Activated T-cell treated with anti-CD3 and anti-CD28 coated beads, Interleukin-2, amount 50 U/mL, for 72 hours (primary cell): Measurements from ENCODE around the gene MGAT3. TPM values are rescaled to one million over a fixed set of nuclear protein-coding genes. Genes with fewer than 3 reads are reported as not detected.

Source experiments
- ATAC-seq, 2 donors: fragments of 150-1000 bp; cut with Tn5 transposase; replicated peaks in 1 of 2; 2 replicates each; pipeline ENCODE4 v1.10.0; 2021; ENCODE audit warnings: moderate library complexity in 2 of 2, mild to moderate bottlenecking in 1 of 2
- DNase-seq, 2 donors: peaks; one replicate each; pipeline ENCODE4 v3.0.0; 2021 to 2022; ENCODE audit warnings: mixed read lengths in 1 of 2
- H3K27ac Mint-ChIP-seq: one replicate; pipeline ENCODE4 v1.8.0; 2022; ENCODE audit warnings: mild to moderate bottlenecking, moderate library complexity, mixed read lengths
- H3K27me3 Mint-ChIP-seq: one replicate; pipeline ENCODE4 v1.8.0; 2022; ENCODE audit warnings: low read depth, mixed read lengths
- H3K36me3 Mint-ChIP-seq, 2 donors: one replicate each; pipeline ENCODE4 v1.8.0; 2022; ENCODE audit warnings: mixed read lengths in 2 of 2, mild to moderate bottlenecking in 1 of 2; ENCODE audit not compliant: insufficient read depth in 2 of 2
- H3K4me1 Mint-ChIP-seq: one replicate; pipeline ENCODE4 v1.8.0; 2022; ENCODE audit warnings: low read depth, mixed read lengths
- H3K4me3 Mint-ChIP-seq, 2 donors: one replicate each; pipeline ENCODE4 v1.8.0; 2022; ENCODE audit warnings: mild to moderate bottlenecking in 2 of 2, mixed read lengths in 2 of 2, moderate library complexity in 2 of 2
- H3K9me3 Mint-ChIP-seq, 2 donors: one replicate each; pipeline ENCODE4 v1.8.0; 2022; ENCODE audit warnings: mixed read lengths in 2 of 2
- total RNA-seq, 2 donors: library from RNA; stranded (reverse); gene quantifications; one replicate each; pipeline ENCODE4 v1.2.3, GENCODE V29; 2022

The MGAT3 gene
- total RNA-seq, 2 donors from 2014 or later, result 1.2 to 2.6 TPM

GRCh38 chr22:39524753-39525657 lies 68.2 kb downstream of the MGAT3 start:
- Mint-ChIP-seq H3K27ac (peak overlapping the region; percentile 90), H3K9me3 (no peaks in the 10 kb centered on the region), H3K27me3 (no peaks in the 10 kb centered on the region), H3K36me3 (peaks cover 30 to 51% of the 10 kb centered on the region in 2 donors), H3K4me1 (peaks cover 84% of the 10 kb centered on the region), H3K4me3 (peak overlapping the region; percentile 7 to 64)
- DNase-seq (peak in 1 of 2 donors; percentile 23), ATAC-seq (peak in 1 of 2 donors; percentile 9)

GRCh38 chr22:39525658-39525975 lies 68.8 kb downstream of the MGAT3 start:
- peaks cover 90% of the 10 kb centered on the region for H3K4me1 Mint-ChIP-seq
- H3K4me3 Mint-ChIP-seq, result peak overlapping the region; percentile 28 to 29
- H3K36me3 Mint-ChIP-seq, result peaks cover 28 to 51% of the 10 kb centered on the region in 2 donors
- DNase-seq, result no peak
- peak overlapping the region; percentile 90 for H3K27ac Mint-ChIP-seq
- peak in 1 of 2 donors; percentile 4 for ATAC-seq
- no peaks in the 10 kb centered on the region for H3K9me3 Mint-ChIP-seq
- H3K27me3 Mint-ChIP-seq, result no peaks in the 10 kb centered on the region

DNA sequence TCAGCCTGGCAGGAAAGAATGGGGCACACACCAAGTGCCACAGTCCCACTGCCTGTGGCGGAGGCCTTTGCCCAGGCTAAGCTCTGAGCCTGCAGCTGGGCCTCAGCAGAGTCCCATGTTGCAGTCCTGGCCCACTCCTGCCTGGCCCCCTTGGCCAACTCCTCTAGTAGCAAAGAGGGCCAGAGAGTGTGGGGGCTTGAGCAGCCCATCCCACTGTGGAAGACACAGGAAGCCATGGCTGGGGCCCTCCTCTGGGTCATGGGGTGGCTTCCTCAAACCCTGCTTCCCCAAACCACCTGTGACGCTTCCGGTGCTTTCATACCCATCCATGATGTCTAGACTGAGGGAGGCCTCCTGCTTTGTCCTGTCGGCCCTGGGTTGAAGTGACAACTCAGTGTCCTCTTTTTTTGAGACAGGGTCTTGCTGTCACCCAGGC lies 69.9 kb downstream of the MGAT3 start:
- H3K36me3 Mint-ChIP-seq, result peaks cover 20 to 45% of the 10 kb centered on the region in 2 donors
- ATAC-seq, result peak; percentile 10 to 13
- H3K9me3 Mint-ChIP-seq, result no peaks in the 10 kb centered on the region
- peak overlapping the region in 1 of 2 donors; percentile 25 for H3K4me3 Mint-ChIP-seq
- H3K27me3 Mint-ChIP-seq, result no peaks in the 10 kb centered on the region
- peak; percentile 34 to 36 for DNase-seq
- peak overlapping the region; percentile 59 for H3K27ac Mint-ChIP-seq
- H3K4me1 Mint-ChIP-seq, result peaks cover 98% of the 10 kb centered on the region

DNA sequence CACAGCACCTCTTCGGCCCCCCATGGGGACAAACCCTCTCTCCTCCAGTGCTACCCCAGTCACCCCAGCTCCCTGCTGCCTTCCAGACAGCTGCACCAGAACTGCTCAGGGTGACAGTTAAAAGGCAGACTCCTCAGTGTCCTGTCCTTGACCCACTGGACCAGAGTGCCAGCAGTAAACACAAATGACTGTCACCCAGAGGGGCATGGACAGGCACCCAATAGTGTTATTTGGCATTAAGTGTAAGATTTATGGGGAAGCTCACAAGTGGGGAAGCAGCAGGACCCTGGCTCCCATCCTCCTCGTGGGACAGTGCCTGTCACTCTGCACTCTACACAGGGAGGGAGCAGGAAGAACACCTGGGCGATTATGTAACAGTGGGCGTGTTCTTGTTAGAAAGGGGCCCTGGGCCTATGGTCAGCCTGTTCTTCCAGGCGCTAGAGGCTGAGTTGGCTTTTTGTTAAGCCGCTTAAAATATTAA lies 70.7 kb downstream of the MGAT3 start:
- H3K27ac Mint-ChIP-seq, result peak overlapping the region; percentile 91
- H3K4me1 Mint-ChIP-seq, result peaks cover 94% of the 10 kb centered on the region
- no peaks in the 10 kb centered on the region for H3K27me3 Mint-ChIP-seq
- peaks cover 12 to 38% of the 10 kb centered on the region in 2 donors for H3K36me3 Mint-ChIP-seq
- H3K4me3 Mint-ChIP-seq, result peak overlapping the region; percentile 40 to 90
- H3K9me3 Mint-ChIP-seq, result no peaks in the 10 kb centered on the region
- DNase-seq (no peak), ATAC-seq (no peak)

- Mint-ChIP-seq H3K4me3 (peak overlapping the region; percentile 81 to 90), H3K4me1 (peaks cover 88% of the 10 kb centered on the region), H3K36me3 (peaks cover 9 to 31% of the 10 kb centered on the region in 2 donors), H3K27me3 (no peaks in the 10 kb centered on the region), H3K27ac (peak overlapping the region; percentile 79), H3K9me3 (no peaks in the 10 kb centered on the region)
- DNase-seq (peak in 1 of 2 donors; percentile 16), ATAC-seq (no peak)
These were observed 71.4 kb downstream of the MGAT3 start for GRCh38 chr22:39528080-39528661.

DNA sequence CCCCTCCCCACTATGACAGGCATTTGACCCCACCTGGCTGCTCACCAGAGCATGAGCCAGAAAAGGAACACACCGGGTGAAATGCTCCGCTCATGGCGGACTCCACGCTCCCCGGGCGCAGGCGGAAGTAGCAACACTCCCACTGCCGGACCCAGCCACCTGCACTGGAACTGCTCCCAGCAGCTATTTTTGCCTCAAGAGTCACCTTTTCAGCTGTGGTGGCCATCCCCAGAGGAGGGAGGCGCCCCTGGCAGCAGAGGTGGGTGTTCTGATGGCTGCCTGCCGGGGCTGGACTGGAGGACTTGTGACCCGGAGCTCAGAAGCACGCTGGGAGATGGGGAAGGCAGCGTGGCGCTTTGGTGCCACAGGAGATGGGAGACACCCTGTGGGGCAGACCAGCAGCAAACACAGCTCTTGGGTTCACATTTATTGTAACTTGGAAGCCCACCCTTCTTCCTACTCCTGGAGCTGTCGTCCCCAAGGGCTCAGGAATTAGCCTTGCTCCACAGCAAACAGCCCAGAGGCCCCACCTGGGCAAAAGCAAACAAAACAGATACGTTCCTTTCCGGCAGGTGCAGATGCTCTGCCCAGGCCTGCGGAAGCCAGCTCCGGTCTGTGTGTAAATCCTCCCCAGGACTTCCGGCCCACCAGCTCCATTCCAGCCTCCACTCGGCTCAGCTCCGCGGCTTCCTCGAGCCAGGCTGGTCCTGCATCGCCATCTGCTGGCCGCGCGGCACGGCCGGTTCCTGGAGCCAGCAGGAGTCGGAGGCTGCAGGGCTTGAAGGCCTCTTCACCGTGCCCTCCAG lies 72.1 kb downstream of the MGAT3 start:
- Mint-ChIP-seq H3K27me3 (no peaks in the 10 kb centered on the region), H3K4me3 (peak overlapping the region; percentile 81 to 90), H3K4me1 (peaks cover 83% of the 10 kb centered on the region), H3K27ac (peak overlapping the region; percentile 79), H3K36me3 (peaks cover 6 to 28% of the 10 kb centered on the region in 2 donors), H3K9me3 (no peaks in the 10 kb centered on the region)
- ATAC-seq, result peak; percentile 14 to 44
- DNase-seq, result peak; percentile 89 to 93

DNA sequence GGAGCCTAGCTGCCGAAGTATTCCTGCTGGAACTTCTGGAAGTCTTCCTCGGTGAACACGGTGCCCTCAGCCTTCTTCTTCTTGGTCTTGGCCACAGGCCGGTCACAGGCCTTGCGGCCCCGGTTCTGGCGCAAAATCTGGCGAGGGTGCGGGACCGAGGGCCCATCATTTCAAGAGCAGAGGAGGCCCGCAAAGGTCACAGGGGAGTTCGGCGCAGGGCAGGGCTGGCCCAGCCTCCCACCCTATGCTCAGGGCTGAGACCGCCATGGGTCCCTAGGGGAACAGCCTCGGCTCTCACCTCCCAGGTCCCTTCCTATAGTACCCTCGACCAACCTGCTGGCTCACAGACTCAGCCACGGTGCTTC lies 72.7 kb downstream of the MGAT3 start:
- ATAC-seq, result no peak
- no peak for DNase-seq
- peaks cover 3 to 23% of the 10 kb centered on the region in 2 donors for H3K36me3 Mint-ChIP-seq
- peak overlapping the region; percentile 79 for H3K27ac Mint-ChIP-seq
- H3K9me3 Mint-ChIP-seq, result no peaks in the 10 kb centered on the region
- H3K4me1 Mint-ChIP-seq, result peaks cover 80% of the 10 kb centered on the region
- no peaks in the 10 kb centered on the region for H3K27me3 Mint-ChIP-seq
- peak overlapping the region; percentile 81 to 90 for H3K4me3 Mint-ChIP-seq

GRCh38 chr22:39530116-39530515 lies 73.3 kb downstream of the MGAT3 start:
- peaks cover 76% of the 10 kb centered on the region for H3K4me1 Mint-ChIP-seq
- no peak for ATAC-seq
- peak overlapping the region; percentile 81 to 90 for H3K4me3 Mint-ChIP-seq
- H3K9me3 Mint-ChIP-seq, result no peaks in the 10 kb centered on the region
- no peak for DNase-seq
- no peaks in the 10 kb centered on the region for H3K27me3 Mint-ChIP-seq
- H3K36me3 Mint-ChIP-seq, result peaks cover 0 to 18% of the 10 kb centered on the region in 2 donors
- peak overlapping the region; percentile 2 for H3K27ac Mint-ChIP-seq

- H3K4me3 Mint-ChIP-seq, result peak overlapping the region; percentile 90 to 98
- H3K27me3 Mint-ChIP-seq, result no peaks in the 10 kb centered on the region
- H3K4me1 Mint-ChIP-seq, result peaks cover 69% of the 10 kb centered on the region
- H3K27ac Mint-ChIP-seq, result peak overlapping the region; percentile 2
- peak in 1 of 2 donors; percentile 18 for DNase-seq
- H3K9me3 Mint-ChIP-seq, result no peaks in the 10 kb centered on the region
- no peak for ATAC-seq
- peaks cover 0 to 15% of the 10 kb centered on the region in 2 donors for H3K36me3 Mint-ChIP-seq
These were observed 74.0 kb downstream of the MGAT3 start for GRCh38 chr22:39530692-39531331.

- DNase-seq, result peak; percentile 99 to 100
- no peaks in the 10 kb centered on the region for H3K9me3 Mint-ChIP-seq
- no peaks in the 10 kb centered on the region for H3K27me3 Mint-ChIP-seq
- peaks cover 52% of the 10 kb centered on the region for H3K4me1 Mint-ChIP-seq
- peak within 1 kb of the TSS; percentile 90 to 98 for H3K4me3 Mint-ChIP-seq
- peak within 1 kb of the TSS; percentile 97 for H3K27ac Mint-ChIP-seq
- peak; percentile 83 to 86 for ATAC-seq
- peaks cover 0 to 10% of the 10 kb centered on the region in 2 donors for H3K36me3 Mint-ChIP-seq
These were observed 75.6 kb downstream of the MGAT3 start, which contains the start of gene RPS19BP1 for GRCh38 chr22:39532215-39533073. RPS19BP1 (minus strand) TSS chr22:39532748; CDS start chr22:39532738, 10 bp downstream.

DNA sequence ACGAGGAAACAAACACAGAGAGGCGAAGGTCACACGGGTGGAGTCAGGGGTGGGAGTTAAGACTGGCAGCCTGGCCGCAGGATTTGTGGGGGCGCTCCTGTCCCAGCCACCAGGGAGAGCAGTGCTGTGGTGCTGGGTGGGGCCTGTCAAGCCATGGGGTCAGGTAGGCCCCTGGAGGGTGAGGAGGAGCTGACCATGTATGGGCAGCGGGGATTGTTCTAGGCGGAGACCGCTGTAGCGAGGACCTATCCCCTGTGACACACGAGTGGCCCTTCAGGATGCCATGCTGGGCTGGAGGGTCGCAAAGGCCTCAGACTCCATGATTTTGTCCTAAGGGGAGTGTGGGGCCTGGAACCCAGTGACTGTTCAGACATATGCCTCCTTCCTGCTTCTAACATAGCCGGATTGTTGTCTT lies 77.3 kb downstream of the MGAT3 start:
- H3K36me3 Mint-ChIP-seq, result peaks cover 0 to 10% of the 10 kb centered on the region in 2 donors
- no peaks in the 10 kb centered on the region for H3K27me3 Mint-ChIP-seq
- ATAC-seq (no peak), DNase-seq (no peak)
- peak overlapping the region; percentile 69 to 79 for H3K4me3 Mint-ChIP-seq
- peaks cover 36% of the 10 kb centered on the region for H3K4me1 Mint-ChIP-seq
- H3K27ac Mint-ChIP-seq, result no peak overlapping the region
- H3K9me3 Mint-ChIP-seq, result no peaks in the 10 kb centered on the region
